D721Med (cell line): ENCODE results near the gene PPP3R1.

ENCODE experiments used
- DNase-seq: peaks from one replicate; pipeline ENCODE4 v3.0.0; 2011; ENCODE audit warnings: low spot score; ENCODE audit not compliant: insufficient read length
- FAIRE-seq: peaks from 2 replicates; lab custom pipeline; 2011; peaks lifted over from hg19 to GRCh38; lab: Jason Lieb, UNC
- CTCF ChIP-seq: IDR thresholded peaks from 2 replicates; pipeline ENCODE4 v1.5.1; 2012; ENCODE audit warnings: mild to moderate bottlenecking, control low read depth; ENCODE audit not compliant: insufficient read depth; ENCODE audit errors: missing control alignments

Gene PPP3R1

GRCh38 chr2:68200157-68200787 is 52.1 kb downstream of the PPP3R1 start:
- TF ChIP-seq CTCF: no peak
- FAIRE-seq (no peak), DNase-seq (no peak)

GRCh38 chr2:68196120-68196716 is 56.1 kb downstream of the PPP3R1 start:
- FAIRE-seq: no peak
- no peak for DNase-seq
- peak; percentile 56 for TF ChIP-seq CTCF

- DNase-seq (no peak), FAIRE-seq (no peak)
- no peak for TF ChIP-seq CTCF
Measured at GRCh38 chr2:68195096-68195495, 57.2 kb downstream of the PPP3R1 start.

GRCh38 chr2:68193787-68194372 is 58.5 kb downstream of the PPP3R1 start:
- TF ChIP-seq CTCF: no peak
- peak; percentile 77 for FAIRE-seq
- DNase-seq: no peak

- FAIRE-seq: no peak
- no peak for TF ChIP-seq CTCF
- DNase-seq: no peak
Measured at GRCh38 chr2:68193144-68193543, 59.2 kb downstream of the PPP3R1 start.

GRCh38 chr2:68190991-68191731 is 61.2 kb downstream of the PPP3R1 start:
- DNase-seq: no peak
- FAIRE-seq: peak; percentile 79
- no peak for TF ChIP-seq CTCF
